HepG2 (cell line): ENCODE measurements around the gene ZCCHC24. TPM values are rescaled to one million over a fixed set of nuclear protein-coding genes. Genes with fewer than 3 reads are reported as not detected.

Experiments used
- ATAC-seq: fragments of 200-7000 bp; cut with Tn5 transposase; 3 replicates; pipeline ENCODE4 v1.9.1; 2020; ENCODE audit warnings: mild to moderate bottlenecking, moderate library complexity
- BruUV-seq: library from RNA; stranded (reverse); fragments of 400-500 nt; replicated peaks from 2 replicates; lab custom pipeline; 2021; lab: Mats Ljungman, UMichigan
- CTCF ChIA-PET: fragments of 300-600 bp; formaldehyde crosslinking; extraction: SDS; loops from one replicate; lab custom pipeline; 2021; ENCODE audit warnings: low total read pairs, inconsistent platforms, low intra/inter-chr PET ratio; lab: Yijun Ruan, JAX
- POLR2A ChIA-PET: fragments of 350-600 bp; sonication (Branson Sonifier 250); formaldehyde crosslinking; loops from one replicate; lab custom pipeline; 2020; ENCODE audit warnings: antibody characterized with exemption, inconsistent platforms; lab: Yijun Ruan, JAX
- DNase-seq: peaks from one replicate; pipeline ENCODE4 v3.0.0-alpha.2; 2015; ENCODE audit warnings: low spot score
- FAIRE-seq: peaks from 3 replicates; lab custom pipeline; 2011; peaks lifted over from hg19 to GRCh38; lab: Jason Lieb, UNC
- H2AFZ ChIP-seq: one replicate; pipeline ENCODE4 v1.6.1; 2011; ENCODE audit warnings: low read length, inconsistent platforms
- H3K27ac ChIP-seq: fragments of 300-600 bp; 3 replicates; pipeline ENCODE4 v1.8.0; 2011; ENCODE audit warnings: mixed run types, mild to moderate bottlenecking, mixed read lengths, low read length, inconsistent platforms; ENCODE audit not compliant: insufficient read depth; ENCODE audit errors: extremely low read length
- H3K27me3 ChIP-seq, 2 experiments: fragments of 200-600 bp in 1 of 2; 2 replicates in 1 of 2; 3 replicates in 1 of 2; pipeline versions ENCODE4 v1.6.0 to v1.8.0; 2011; ENCODE audit warnings: low read length in 2 of 2, mild to moderate bottlenecking in 2 of 2, moderate library complexity in 2 of 2, inconsistent platforms in 1 of 2; ENCODE audit not compliant: insufficient read depth in 2 of 2, control insufficient read depth in 1 of 2
- H3K36me3 ChIP-seq, 2 experiments: fragments of 200-600 bp in 1 of 2; replicated peaks in 1 of 2; 2 replicates in 1 of 2; 3 replicates in 1 of 2; pipeline versions ENCODE4 v1.5.1 to v1.8.0; 2011; ENCODE audit warnings: low read length in 2 of 2, inconsistent platforms in 1 of 2; ENCODE audit not compliant: insufficient read depth in 2 of 2, control insufficient read depth in 1 of 2
- H3K4me1 ChIP-seq: 2 replicates; pipeline ENCODE4 v1.5.1; 2012; ENCODE audit warnings: low read length, inconsistent platforms; ENCODE audit not compliant: insufficient read depth
- H3K4me2 ChIP-seq: 2 replicates; pipeline ENCODE4 v1.6.0; 2011; ENCODE audit warnings: low read depth, low read length, inconsistent platforms
- H3K4me3 ChIP-seq, 3 experiments: fragments of 200-600 bp in 1 of 3; sonication (generic), shearing (Covaris generic) in 1 of 3; replicated peaks in 1 of 3; 2 replicates each; pipeline ENCODE4 v1.5.1; 2011 to 2016; ENCODE audit warnings: low read length in 3 of 3, inconsistent platforms in 2 of 3, low read depth in 2 of 3, mild to moderate bottlenecking in 2 of 3, control low read depth in 1 of 3, mixed read lengths in 1 of 3; ENCODE audit not compliant: insufficient read depth in 1 of 3
- H3K79me2 ChIP-seq: one replicate; pipeline ENCODE4 v1.6.1; 2011; ENCODE audit warnings: low read length, inconsistent platforms; ENCODE audit not compliant: insufficient read depth
- H3K9ac ChIP-seq: 2 replicates; pipeline ENCODE4 v1.6.0; 2011; ENCODE audit warnings: mild to moderate bottlenecking, low read depth, low read length, inconsistent platforms; ENCODE audit not compliant: insufficient read depth
- H3K9me3 ChIP-seq: 2 replicates; pipeline ENCODE4 v1.5.1; 2012; ENCODE audit warnings: mild to moderate bottlenecking, low read length
- H4K20me1 ChIP-seq: 2 replicates; pipeline ENCODE4 v1.6.0; 2011; ENCODE audit warnings: inconsistent platforms, mild to moderate bottlenecking, low read length, moderate library complexity; ENCODE audit not compliant: insufficient read depth
- HMG20A ChIP-seq: IDR thresholded peaks from 2 replicates; pipeline ENCODE4 v1.6.1; 2016; ENCODE audit warnings: borderline replicate concordance
- MIER2 ChIP-seq: IDR thresholded peaks from 2 replicates; pipeline ENCODE4 v1.6.1; 2016; ENCODE audit warnings: missing biosample characterization, missing genetic modification reagents
- SRF ChIP-seq: IDR thresholded peaks from 2 replicates; pipeline ENCODE4 v1.6.1; 2011; ENCODE audit warnings: mild to moderate bottlenecking, low read depth, low read length, moderate library complexity
- STAT5B ChIP-seq: sonication (generic); formaldehyde crosslinking; IDR thresholded peaks from 2 replicates; pipeline ENCODE4 v1.4.0; 2020; ENCODE audit warnings: missing genetic modification reagents
- TARDBP ChIP-seq: sonication (generic); formaldehyde crosslinking; IDR thresholded peaks from 2 replicates; pipeline ENCODE4 v1.8.0; 2022; ENCODE audit warnings: mild to moderate bottlenecking, missing genetic modification reagents
- YEATS4 ChIP-seq: sonication (generic); formaldehyde crosslinking; IDR thresholded peaks from 2 replicates; pipeline ENCODE4 v1.4.0; 2020; ENCODE audit warnings: missing genetic modification reagents, borderline replicate concordance
- ZBTB7A ChIP-seq: sonication (generic); formaldehyde crosslinking; IDR thresholded peaks from 2 replicates; pipeline ENCODE4 v1.8.0; 2022; ENCODE audit warnings: mild to moderate bottlenecking, missing genetic modification reagents
- ZNF264 ChIP-seq: sonication (generic); formaldehyde crosslinking; IDR thresholded peaks from 2 replicates; pipeline ENCODE4 v1.4.0; 2020; ENCODE audit warnings: missing genetic modification reagents
- ZNF484 ChIP-seq: sonication (generic); formaldehyde crosslinking; IDR thresholded peaks from 2 replicates; pipeline ENCODE4 v1.5.1; 2020; ENCODE audit warnings: mild to moderate bottlenecking, low read depth, missing genetic modification reagents, borderline replicate concordance
- ZNF564 ChIP-seq: sonication (generic); formaldehyde crosslinking; IDR thresholded peaks from 2 replicates; pipeline ENCODE4 v1.8.1; 2023; ENCODE audit warnings: mild to moderate bottlenecking, missing genetic modification reagents
- ZNF83 ChIP-seq: sonication (generic); formaldehyde crosslinking; IDR thresholded peaks from 2 replicates; pipeline ENCODE4 v1.4.0; 2020; ENCODE audit warnings: missing genetic modification reagents, mild to moderate bottlenecking, borderline replicate concordance
- WGBS: methylation state at CpG from one replicate; pipeline ENCODE4 v1.1.6; 2017; ENCODE audit warnings: low lambda C conversion rate; 5-methylcytosine and 5-hydroxymethylcytosine counted together
- in situ Hi-C: cut with HindIII; loops from 2 replicates; pipeline ENCODE4 v1.10.0; 2017; ENCODE audit warnings: low pct_unique_long_range_greater_than_20kb; ENCODE audit not compliant: extremely low pct_ligation_motif_present
- intact Hi-C: fragments of 100-400 bp; cut with micrococcal nuclease; formaldehyde crosslinking; loops from one replicate; pipeline ENCODE4 v1.10.0; 2022; ENCODE audit not compliant: unreplicated experiment
- polyA plus RNA-seq, 8 experiments: library from polyadenylated mRNA; depleted of rRNA in 3 of 8; stranded (reverse) in 7 of 8; unstranded in 1 of 8; fragments of >200 nt; fragmentation: Illumina TruSeq in 4 of 8; extraction: Trizol in 4 of 8; gene quantifications; 2 replicates each; pipeline versions ENCODE4 v1.2.1 to v1.2.3, GENCODE V29; 2011 to 2016; ENCODE audit warnings: low read depth in 4 of 8, missing spikeins in 1 of 8, mixed read lengths in 1 of 8; ENCODE audit not compliant: insufficient read depth in 1 of 8
- total RNA-seq, 5 experiments: library from RNA; depleted of rRNA; stranded (reverse); fragments of >200 nt; fragmentation: Illumina TruSeq; extraction: Trizol; gene quantifications; 2 replicates each; pipeline ENCODE4 v1.2.3, GENCODE V29; 2016; ENCODE audit warnings: low read depth in 1 of 5
- TF ChIP-seq, protein P1 (sequence below): sonication (generic); formaldehyde crosslinking; IDR thresholded peaks from one replicate; pipeline ENCODE4 v1.5.1; 2020; ENCODE audit warnings: mild to moderate bottlenecking, missing genetic modification reagents; ENCODE audit errors: not compliant biosample characterization

ZCCHC24 gene
- total and polyA plus RNA-seq, 2 of the 13 experiments (the other 11 are each of a cell fraction or from before 2014, with no cell fraction given): 3.1 to 7.9 TPM

DNA sequence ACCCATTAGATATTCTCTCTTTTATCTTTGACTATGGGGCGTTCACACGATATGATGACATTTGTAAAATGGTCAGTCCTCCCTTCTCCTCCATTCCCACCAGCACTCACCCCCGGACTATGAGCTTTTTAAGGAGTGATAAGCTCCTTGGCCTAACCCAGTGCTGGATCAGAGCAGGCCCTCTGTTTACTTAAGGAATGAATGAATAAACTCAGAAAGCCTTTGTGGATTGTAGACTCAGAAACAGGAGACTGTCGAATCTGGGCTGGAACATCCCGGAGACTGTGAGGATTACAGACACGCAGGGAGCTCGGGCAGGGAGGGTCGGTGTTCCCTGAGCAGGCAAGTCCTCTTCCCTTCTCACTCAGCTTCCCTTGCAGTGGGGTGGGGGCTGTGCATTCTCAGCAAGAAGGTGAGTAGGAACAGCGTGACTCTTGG, 6.8 kb upstream of the ZCCHC24 start:
- ATAC-seq (no peak), DNase-seq (no peak), FAIRE-seq (no peak)
- H3K4me3 ChIP-seq: no peak overlapping the region
- BruUV-seq: no TSS peak
- no peaks in the 10 kb centered on the region for H3K36me3 ChIP-seq
- H3K4me1 ChIP-seq: peaks cover 45% of the 10 kb centered on the region
- POLR2A ChIA-PET: no interaction called here
- no peaks in the 10 kb centered on the region for H4K20me1 ChIP-seq
- no peak overlapping the region for H3K4me2 ChIP-seq
- H3K27ac ChIP-seq: no peak overlapping the region
- 7% methylated on average over 9 of the region's 9 CpGs for WGBS
- no peaks in the 10 kb centered on the region for H3K9me3 ChIP-seq
- H2AFZ ChIP-seq: no peak overlapping the region
- H3K9ac ChIP-seq: no peak overlapping the region
- CTCF ChIA-PET: no interaction called here
- peaks cover 0 to 31% of the 10 kb centered on the region in 2 experiments; a peak in 4 of 5 replicates for H3K27me3 ChIP-seq
- TF ChIP-seq YEATS4 (CRISPR knock-in tag) (no peak), ZNF484 (no peak), ZNF564 (no peak), STAT5B (CRISPR knock-in tag) (no peak), ZNF264 (CRISPR knock-in tag) (no peak), TARDBP (CRISPR knock-in tag) (no peak), MIER2 (CRISPR knock-in tag) (no peak), SRF (no peak)
- in situ Hi-C loops (no loop called here), intact Hi-C loops (no loop called here)
- H3K79me2 ChIP-seq: no peaks in the 10 kb centered on the region

DNA sequence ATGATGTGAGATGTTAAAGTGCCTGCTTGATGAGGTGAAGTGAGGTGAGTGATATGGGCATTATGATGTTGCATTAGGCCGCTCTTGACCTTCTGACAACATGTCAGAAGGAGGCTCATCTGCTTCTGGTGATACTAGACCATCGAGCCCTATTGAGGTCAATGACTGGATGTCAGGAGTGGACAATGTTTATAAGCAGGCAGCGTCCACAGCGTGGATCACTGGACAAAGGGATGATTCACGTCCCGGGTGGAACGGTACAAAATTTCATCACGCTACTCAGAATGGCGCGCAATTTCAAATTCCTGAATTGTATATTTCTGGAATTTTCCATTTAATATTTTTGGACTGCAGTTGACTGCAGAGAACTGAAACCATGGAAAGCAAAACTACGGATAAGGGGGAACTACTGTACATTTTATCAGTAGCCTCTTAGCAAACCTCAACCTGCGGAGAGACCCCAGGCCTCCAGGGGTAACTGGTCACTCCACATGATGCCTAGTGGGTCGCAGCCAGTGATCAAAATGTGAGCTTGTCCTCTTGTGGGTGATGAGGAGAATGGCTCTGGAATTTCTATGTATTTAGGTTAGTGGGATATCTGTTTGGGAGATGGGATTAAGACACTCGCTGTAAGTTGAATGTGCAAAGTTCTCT, 5.7 kb upstream of the ZCCHC24 start:
- in situ Hi-C loops (no loop called here), intact Hi-C loops (no loop called here)
- H3K4me1 ChIP-seq: peaks cover 52% of the 10 kb centered on the region
- peaks cover 2 to 37% of the 10 kb centered on the region in 2 experiments; a peak in 4 of 5 replicates for H3K27me3 ChIP-seq
- H3K79me2 ChIP-seq: no peaks in the 10 kb centered on the region
- DNase-seq (no peak), ATAC-seq (no peak), FAIRE-seq (no peak)
- POLR2A ChIA-PET: no interaction called here
- 83% methylated on average over 13 of the region's 14 CpGs for WGBS
- H3K27ac ChIP-seq: no peak overlapping the region
- H3K4me2 ChIP-seq: no peak overlapping the region
- H2AFZ ChIP-seq: no peak overlapping the region
- no TSS peak for BruUV-seq
- no peaks in the 10 kb centered on the region for H3K9me3 ChIP-seq
- H3K4me3 ChIP-seq: no peak overlapping the region
- H3K9ac ChIP-seq: no peak overlapping the region
- CTCF ChIA-PET: no interaction called here
- no peaks in the 10 kb centered on the region for H4K20me1 ChIP-seq
- no peaks in the 10 kb centered on the region for H3K36me3 ChIP-seq
- TF ChIP-seq ZBTB7A (CRISPR knock-in tag) (no peak), HMG20A (CRISPR knock-in tag) (no peak), ZNF83 (no peak)
- TF ChIP-seq, protein P1, sequence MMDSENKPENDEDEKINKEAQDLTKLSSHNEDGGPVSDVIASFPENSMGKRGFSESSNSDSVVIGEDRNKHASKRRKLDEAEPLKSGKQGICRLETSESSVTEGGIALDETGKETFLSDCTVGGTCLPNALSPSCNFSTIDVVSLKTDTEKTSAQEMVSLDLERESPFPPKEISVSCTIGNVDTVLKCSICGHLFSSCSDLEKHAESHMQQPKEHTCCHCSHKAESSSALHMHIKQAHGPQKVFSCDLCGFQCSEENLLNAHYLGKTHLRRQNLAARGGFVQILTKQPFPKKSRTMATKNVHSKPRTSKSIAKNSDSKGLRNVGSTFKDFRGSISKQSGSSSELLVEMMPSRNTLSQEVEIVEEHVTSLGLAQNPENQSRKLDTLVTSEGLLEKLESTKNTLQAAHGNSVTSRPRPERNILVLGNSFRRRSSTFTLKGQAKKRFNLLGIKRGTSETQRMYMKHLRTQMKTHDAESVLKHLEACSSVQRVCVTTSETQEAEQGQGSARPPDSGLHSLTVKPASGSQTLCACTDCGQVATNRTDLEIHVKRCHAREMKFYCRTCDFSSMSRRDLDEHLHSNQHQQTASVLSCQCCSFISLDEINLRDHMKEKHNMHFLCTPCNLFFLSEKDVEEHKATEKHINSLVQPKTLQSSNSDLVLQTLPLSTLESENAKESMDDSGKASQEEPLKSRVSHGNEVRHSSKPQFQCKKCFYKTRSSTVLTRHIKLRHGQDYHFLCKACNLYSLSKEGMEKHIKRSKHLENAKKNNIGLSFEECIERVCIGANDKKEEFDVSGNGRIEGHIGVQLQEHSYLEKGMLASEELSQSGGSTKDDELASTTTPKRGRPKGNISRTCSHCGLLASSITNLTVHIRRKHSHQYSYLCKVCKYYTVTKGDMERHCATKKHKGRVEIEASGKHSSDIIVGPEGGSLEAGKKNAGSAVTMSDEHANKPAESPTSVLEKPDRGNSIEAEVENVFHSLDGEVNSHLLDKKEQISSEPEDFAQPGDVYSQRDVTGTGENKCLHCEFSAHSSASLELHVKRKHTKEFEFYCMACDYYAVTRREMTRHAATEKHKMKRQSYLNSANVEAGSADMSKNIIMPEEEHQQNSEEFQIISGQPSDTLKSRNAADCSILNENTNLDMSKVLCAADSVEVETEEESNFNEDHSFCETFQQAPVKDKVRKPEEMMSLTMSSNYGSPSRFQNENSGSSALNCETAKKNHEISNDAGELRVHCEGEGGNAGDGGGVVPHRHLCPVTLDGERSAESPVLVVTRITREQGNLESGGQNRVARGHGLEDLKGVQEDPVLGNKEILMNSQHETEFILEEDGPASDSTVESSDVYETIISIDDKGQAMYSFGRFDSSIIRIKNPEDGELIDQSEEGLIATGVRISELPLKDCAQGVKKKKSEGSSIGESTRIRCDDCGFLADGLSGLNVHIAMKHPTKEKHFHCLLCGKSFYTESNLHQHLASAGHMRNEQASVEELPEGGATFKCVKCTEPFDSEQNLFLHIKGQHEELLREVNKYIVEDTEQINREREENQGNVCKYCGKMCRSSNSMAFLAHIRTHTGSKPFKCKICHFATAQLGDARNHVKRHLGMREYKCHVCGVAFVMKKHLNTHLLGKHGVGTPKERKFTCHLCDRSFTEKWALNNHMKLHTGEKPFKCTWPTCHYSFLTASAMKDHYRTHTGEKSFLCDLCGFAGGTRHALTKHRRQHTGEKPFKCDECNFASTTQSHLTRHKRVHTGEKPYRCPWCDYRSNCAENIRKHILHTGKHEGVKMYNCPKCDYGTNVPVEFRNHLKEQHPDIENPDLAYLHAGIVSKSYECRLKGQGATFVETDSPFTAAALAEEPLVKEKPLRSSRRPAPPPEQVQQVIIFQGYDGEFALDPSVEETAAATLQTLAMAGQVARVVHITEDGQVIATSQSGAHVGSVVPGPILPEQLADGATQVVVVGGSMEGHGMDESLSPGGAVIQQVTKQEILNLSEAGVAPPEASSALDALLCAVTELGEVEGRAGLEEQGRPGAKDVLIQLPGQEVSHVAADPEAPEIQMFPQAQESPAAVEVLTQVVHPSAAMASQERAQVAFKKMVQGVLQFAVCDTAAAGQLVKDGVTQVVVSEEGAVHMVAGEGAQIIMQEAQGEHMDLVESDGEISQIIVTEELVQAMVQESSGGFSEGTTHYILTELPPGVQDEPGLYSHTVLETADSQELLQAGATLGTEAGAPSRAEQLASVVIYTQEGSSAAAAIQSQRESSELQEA (CRISPR knock-in tag): no peak
